Activated CD4-positive, alpha-beta T cell treated with anti-CD3 and anti-CD28 coated beads, Interleukin-2, amount 10 ng/mL, durations not matched to agents 7 days and 5 days (primary cell): ENCODE data around the gene ATG2A. TPM values are rescaled to one million over a fixed set of nuclear protein-coding genes. Genes with fewer than 3 reads are reported as not detected.

Experiments
- CTCF ChIA-PET: fragments of 350-600 bp; sonication (Branson Sonifier 250); formaldehyde crosslinking; loops from one replicate; lab custom pipeline; 2021; ENCODE audit warnings: antibody characterized with exemption; lab: Charles Lee
- POLR2A ChIA-PET: fragments of 350-600 bp; sonication (Branson Sonifier 250); formaldehyde crosslinking; loops from one replicate; lab custom pipeline; 2021; ENCODE audit warnings: antibody characterized with exemption; lab: Charles Lee
- DNase-seq: peaks from one replicate; pipeline ENCODE4 v3.0.0-alpha.2; 2020
- H3K27ac Mint-ChIP-seq: one replicate; pipeline ENCODE4 v1.8.0; 2021; ENCODE audit warnings: mild to moderate bottlenecking, moderate library complexity, mixed read lengths
- H3K27me3 Mint-ChIP-seq: one replicate; pipeline ENCODE4 v1.8.0; 2021; ENCODE audit warnings: mixed read lengths
- H3K36me3 Mint-ChIP-seq: one replicate; pipeline ENCODE4 v1.8.0; 2021; ENCODE audit warnings: low read depth, mixed read lengths
- H3K4me1 Mint-ChIP-seq: one replicate; pipeline ENCODE4 v1.8.0; 2021; ENCODE audit warnings: mixed read lengths
- H3K4me3 Mint-ChIP-seq: one replicate; pipeline ENCODE4 v1.8.0; 2021; ENCODE audit warnings: mild to moderate bottlenecking, moderate library complexity, mixed read lengths
- H3K9me3 Mint-ChIP-seq: one replicate; pipeline ENCODE4 v1.8.0; 2021; ENCODE audit warnings: mixed read lengths
- total RNA-seq, 2 experiments: library from RNA; stranded (reverse); gene quantifications; one replicate each; pipeline ENCODE4 v1.2.3, GENCODE V29; 2021

Gene ATG2A
- total RNA-seq, 2 experiments from 2014 or later = 23.0 to 25.7 TPM

DNA sequence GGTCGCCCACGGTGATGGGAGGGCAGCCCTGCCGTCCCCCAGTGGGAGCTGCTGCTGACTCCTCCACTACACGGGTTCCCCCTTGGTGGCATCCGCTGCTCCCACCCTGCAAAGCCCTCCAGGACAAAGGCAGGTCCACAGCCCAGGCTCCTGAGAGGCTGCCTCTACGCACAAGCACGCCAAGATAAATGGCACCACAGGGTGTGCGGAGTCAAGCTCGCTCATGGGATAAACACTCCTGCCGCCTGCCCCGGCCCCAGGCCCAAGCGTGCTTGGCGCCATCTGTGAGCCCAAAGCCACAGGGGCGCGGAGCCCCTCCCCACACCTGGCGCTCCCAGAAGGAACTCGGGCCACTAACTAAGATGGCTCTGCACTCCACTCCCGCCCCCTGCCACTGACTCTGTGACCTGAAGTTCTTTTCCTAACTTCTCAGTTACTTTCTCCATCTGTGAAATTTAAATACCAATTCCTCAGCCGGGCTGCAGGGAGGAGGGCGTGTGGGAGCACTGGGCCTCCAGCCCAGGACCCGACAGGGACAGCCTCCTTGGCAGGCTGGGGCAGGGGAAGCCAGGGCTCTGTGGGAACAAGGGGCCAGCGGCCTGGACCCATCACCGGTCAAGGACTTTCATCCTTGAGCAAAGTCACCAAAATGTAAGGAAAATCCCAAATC lies 53.5 kb downstream of the ATG2A start:
- H3K4me1 Mint-ChIP-seq = peaks cover 92% of the 10 kb centered on the region

DNA sequence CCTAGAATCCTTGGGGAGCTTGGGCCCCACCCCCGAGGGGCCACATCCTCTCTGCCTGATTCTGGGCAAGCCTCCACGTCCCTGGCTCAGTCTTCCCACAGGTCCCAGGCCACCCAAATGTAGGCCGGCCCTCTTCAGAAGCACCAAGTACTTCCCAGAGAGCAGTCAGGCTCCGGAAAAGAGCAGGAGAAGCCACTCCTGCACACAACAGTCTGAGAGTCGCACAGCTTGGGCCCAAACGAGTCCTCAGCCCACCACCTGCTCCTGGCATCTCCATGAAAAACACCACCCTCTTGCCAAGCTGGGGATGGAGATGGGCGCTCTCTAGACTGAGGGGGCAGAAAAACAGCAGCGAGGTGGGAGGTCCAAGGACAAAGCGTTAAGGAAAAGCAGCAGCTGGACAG lies 54.0 kb downstream of the ATG2A start:
- Mint-ChIP-seq H3K27me3 (no peaks in the 10 kb centered on the region), H3K36me3 (peaks cover 58% of the 10 kb centered on the region), H3K9me3 (no peaks in the 10 kb centered on the region), H3K4me3 (peak overlapping the region; percentile 62), H3K27ac (peak overlapping the region; percentile 98), H3K4me1 (peaks cover 92% of the 10 kb centered on the region)
- ChIA-PET CTCF (interaction anchor here (18.3 to 32.1 kb wide), 2 partner anchors 14 to 23 kb away, joined by 232 to 732 read pairs; partner anchors contain the start of genes CDC42BPG and EHD1), POLR2A (no interaction called here)
- no peak for DNase-seq

More for the DNA sequence above, 53.5 kb downstream of the ATG2A start:
- ChIA-PET CTCF (interaction anchor here (0.6 to 32.1 kb wide), 4 partner anchors 15 to 848 kb away, joined by 3 to 732 read pairs (median 118); partner anchors contain the start of genes CDC42BPG and EHD1), POLR2A (no interaction called here)
- no peak for DNase-seq
- H3K36me3 Mint-ChIP-seq = peaks cover 60% of the 10 kb centered on the region
- no peaks in the 10 kb centered on the region for H3K9me3 Mint-ChIP-seq
- H3K4me3 Mint-ChIP-seq = peak overlapping the region; percentile 30
- H3K27ac Mint-ChIP-seq = peak overlapping the region; percentile 98
- H3K27me3 Mint-ChIP-seq = no peaks in the 10 kb centered on the region

DNA sequence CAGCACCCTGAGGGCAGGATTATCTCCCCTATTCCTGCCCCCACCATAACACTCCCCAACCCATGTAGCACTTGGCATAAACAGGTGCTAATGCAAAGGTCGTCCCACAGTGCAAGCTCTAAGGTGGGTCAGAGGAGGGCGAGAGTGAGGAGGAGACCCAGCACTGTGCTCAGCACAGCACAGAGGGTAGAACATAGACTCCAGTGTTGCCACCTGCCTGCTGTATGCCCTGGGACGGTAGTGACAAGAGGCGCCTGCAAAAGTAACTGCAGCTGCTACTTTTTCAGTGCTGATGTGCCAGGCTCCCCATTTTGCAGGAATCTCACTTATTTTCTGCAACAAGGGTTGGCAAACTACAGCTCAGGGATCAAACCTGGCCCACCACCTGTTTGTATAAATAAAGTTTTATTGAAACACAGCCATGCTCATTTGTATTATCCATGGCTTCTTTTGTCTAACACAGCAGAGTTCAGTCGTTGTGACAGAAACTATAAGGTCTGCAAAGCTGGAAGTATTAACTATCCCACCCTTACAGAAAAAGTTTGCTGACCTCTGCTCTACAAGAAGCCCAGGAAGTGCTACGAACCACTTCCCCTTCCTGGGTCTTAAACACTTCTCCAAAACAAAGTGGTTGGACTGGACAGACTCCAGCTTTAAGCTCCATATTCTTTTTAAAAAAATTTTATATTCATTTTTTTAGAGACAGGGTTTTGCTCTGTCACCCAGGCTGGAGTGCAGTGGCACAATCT lies 55.6 kb downstream of the ATG2A start:
- Mint-ChIP-seq H3K27ac (peak overlapping the region; percentile 98), H3K36me3 (peaks cover 59% of the 10 kb centered on the region), H3K4me1 (peaks cover 94% of the 10 kb centered on the region), H3K9me3 (no peaks in the 10 kb centered on the region), H3K27me3 (no peaks in the 10 kb centered on the region), H3K4me3 (peak overlapping the region; percentile 74)
- no peak for DNase-seq
- POLR2A ChIA-PET = no interaction called here
- CTCF ChIA-PET = interaction anchor here (0.6 to 32.1 kb wide), 5 partner anchors 13 to 153 kb away, joined by 3 to 732 read pairs (median 6); partner anchors contain the start of genes ARL2, BATF2, CDC42BPG and EHD1

DNA sequence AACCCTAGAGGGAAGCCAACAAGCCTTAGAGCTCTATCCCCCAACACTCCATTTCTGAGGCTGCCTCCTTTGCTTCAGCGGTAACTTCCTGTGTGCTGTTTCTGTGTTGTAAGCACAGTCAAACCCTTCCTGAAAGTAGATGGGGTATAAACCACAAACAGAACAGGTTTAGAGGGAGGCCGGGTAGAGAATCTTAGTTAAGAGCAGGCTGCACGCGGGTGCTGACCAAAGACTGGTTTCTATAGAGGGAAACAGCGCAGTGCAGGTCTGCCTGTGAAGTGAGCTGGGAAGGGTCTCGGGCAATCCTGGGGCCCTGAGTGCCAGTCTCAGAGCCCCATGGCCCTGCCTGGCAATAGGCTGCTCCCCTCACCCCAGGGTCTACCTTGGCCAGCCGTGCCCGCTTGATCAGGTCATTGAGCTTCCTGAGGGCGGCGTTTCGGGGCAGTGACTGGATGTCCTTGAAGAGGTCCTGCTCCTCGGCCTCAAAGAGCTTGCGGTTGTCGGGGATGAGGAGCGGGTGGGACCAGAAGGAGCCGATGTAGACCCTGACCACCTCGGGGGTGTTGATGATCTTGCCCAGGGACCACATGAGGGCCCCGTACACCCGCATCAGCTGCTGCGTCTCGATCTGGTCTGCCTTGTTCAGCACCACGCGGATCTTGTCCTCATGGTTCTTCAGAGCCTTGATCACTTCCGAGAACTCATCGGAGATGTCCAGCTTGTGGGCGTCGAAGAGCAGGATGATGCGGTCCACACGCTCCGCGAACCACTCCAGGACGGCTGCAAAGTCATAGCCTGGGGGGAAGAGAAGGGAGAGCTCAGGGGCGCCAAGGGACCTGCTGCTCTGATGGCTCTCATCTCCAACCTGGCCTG lies 57.2 kb downstream of the ATG2A start:
- no peaks in the 10 kb centered on the region for H3K9me3 Mint-ChIP-seq
- peak; percentile 82 for DNase-seq
- H3K27me3 Mint-ChIP-seq = no peaks in the 10 kb centered on the region
- peaks cover 94% of the 10 kb centered on the region for H3K4me1 Mint-ChIP-seq
- CTCF ChIA-PET = interaction anchor here (0.6 to 32.1 kb wide), 6 partner anchors 10 to 96 kb away, joined by 3 to 732 read pairs (median 6); partner anchors contain the start of genes CDC42BPG and EHD1
- POLR2A ChIA-PET = interaction anchor here (0.6 to 1.4 kb wide), 6 partner anchors 13 to 56 kb away, joined by 3 to 5 read pairs (median 3); no protein-coding TSS in a partner anchor
- peak overlapping the region; percentile 98 for H3K27ac Mint-ChIP-seq
- H3K4me3 Mint-ChIP-seq = peak overlapping the region; percentile 74
- H3K36me3 Mint-ChIP-seq = peaks cover 62% of the 10 kb centered on the region

DNA sequence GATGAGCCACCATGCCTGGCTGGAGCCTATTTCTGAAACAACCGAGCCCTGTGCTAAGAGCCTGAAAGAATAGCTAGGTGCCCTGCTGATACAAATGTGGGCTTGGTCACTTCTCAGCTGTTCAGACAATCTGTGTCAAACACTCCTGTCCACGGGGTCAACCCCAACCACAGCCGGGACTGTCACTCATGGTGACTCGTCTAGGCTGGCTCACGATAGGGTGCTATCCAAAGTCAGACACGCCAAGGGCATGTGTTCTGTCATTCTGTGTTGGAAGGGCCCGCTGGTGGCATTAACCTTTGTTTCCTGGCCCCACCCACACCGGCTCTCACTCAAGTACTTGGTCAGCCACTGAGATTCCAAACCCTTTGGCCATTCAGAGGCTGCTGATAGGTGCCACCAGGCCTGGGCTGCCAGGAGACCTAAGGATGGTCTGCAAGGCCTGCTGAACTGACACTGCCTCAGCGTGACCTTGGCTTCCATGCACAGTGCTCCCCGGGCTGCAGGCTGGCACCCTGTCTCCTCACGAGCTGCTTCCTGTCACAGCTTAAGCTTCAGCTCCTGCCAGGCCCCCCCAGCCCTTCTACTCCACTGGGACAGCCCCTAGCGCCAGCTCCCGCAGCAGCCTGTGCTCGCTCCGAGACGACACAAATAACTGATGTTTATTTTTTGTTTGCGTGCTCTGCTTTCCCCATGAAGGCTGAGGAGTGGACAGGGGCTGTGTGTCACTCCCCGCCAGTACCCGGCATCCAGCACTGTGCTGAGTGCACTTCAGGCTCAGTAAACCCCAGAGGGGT lies 58.3 kb downstream of the ATG2A start:
- DNase-seq = peak; percentile 73
- ChIA-PET CTCF (interaction anchor here (0.6 to 32.1 kb wide), 7 partner anchors 10 to 241 kb away, joined by 3 to 732 read pairs (median 4); partner anchors contain the start of genes CDC42BPG and EHD1), POLR2A (interaction anchor here (1.0 to 1.4 kb wide), 2 partner anchors 14 to 22 kb away, joined by 3 to 5 read pairs; no protein-coding TSS in a partner anchor)
- Mint-ChIP-seq H3K27ac (peak overlapping the region; percentile 98), H3K4me1 (peaks cover 94% of the 10 kb centered on the region), H3K27me3 (no peaks in the 10 kb centered on the region), H3K36me3 (peaks cover 70% of the 10 kb centered on the region), H3K9me3 (no peaks in the 10 kb centered on the region), H3K4me3 (peak overlapping the region; percentile 74)

DNA sequence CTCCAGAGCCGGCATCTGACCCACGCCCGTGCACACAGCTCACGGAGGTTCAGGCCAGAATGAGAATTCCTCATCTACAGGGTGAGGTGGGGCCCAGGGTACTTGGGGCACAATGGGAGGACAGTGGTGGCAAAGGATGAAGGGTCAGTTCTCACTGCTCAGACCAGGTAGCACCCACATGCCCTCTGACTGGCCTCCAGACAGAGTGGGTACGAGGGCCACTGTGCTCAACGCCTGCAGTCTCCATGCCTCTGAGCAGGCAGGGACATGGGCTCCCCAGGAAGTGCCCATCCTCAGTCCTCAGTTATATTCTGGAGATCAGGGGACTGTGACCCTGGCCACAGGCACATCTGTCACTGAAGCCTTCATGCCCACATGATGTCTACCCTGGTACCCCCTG lies 59.5 kb downstream of the ATG2A start:
- Mint-ChIP-seq H3K27ac (peak overlapping the region; percentile 79), H3K4me3 (no peak overlapping the region), H3K36me3 (peaks cover 77% of the 10 kb centered on the region), H3K4me1 (peaks cover 94% of the 10 kb centered on the region), H3K27me3 (no peaks in the 10 kb centered on the region), H3K9me3 (no peaks in the 10 kb centered on the region)
- no peak for DNase-seq
- ChIA-PET POLR2A (no interaction called here), CTCF (interaction anchor here (0.7 to 32.1 kb wide), 3 partner anchors 9 to 29 kb away, joined by 4 to 732 read pairs (median 232); partner anchors contain the start of genes CDC42BPG and EHD1)

DNA sequence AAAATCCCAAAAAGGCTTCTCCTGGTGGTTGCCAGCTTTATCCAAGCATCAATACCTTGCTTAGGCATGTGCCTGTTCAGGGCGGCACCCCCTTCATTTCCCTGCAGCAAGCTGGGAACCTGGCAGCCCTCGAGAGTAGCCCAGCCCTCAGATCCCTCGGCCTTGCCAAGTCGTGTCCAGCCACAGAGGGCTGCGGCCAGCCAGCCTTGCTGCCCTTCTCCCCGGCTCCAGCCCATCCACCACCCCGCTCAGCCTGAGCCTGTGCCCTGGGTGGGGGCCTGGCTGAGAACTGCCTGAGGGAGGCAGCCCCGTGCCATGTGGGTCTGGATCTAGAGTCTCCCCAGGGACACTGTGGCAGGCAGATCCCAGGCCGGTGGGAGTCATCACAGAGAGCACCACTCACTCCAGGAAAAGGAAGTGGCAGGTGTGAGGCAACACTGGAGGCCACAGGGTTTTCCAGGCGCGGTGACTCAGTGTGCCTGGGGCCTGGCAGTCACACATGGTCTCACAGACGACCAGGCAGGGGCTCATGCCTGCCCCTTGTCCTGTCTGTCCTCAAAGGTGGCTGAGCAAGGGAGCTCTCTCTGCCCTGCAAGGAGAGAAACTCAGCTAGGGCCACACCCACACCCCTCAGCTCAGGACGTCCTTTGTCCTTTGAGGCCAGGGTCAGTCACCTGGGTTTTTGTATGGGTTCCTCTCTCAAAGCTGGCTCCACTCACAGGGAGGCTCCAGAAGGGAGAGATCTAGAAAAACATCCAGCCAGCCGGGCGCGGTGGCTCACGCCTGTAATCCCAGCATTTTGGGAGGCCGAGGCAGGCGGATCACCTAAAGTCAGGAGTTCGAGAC lies 60.4 kb downstream of the ATG2A start:
- peaks cover 95% of the 10 kb centered on the region for H3K4me1 Mint-ChIP-seq
- H3K27me3 Mint-ChIP-seq = no peaks in the 10 kb centered on the region
- ChIA-PET POLR2A (interaction anchor here (0.7 kb wide), 1 partner anchor 19 kb away, joined by 3 read pairs; no protein-coding TSS in a partner anchor), CTCF (interaction anchor here (18.3 to 32.1 kb wide), 2 partner anchors 8 to 30 kb away, joined by 232 to 732 read pairs; partner anchors contain the start of genes CDC42BPG and EHD1)
- peaks cover 78% of the 10 kb centered on the region for H3K36me3 Mint-ChIP-seq
- no peak overlapping the region for H3K4me3 Mint-ChIP-seq
- H3K27ac Mint-ChIP-seq = peak overlapping the region; percentile 66
- DNase-seq = no peak
- no peaks in the 10 kb centered on the region for H3K9me3 Mint-ChIP-seq

DNA sequence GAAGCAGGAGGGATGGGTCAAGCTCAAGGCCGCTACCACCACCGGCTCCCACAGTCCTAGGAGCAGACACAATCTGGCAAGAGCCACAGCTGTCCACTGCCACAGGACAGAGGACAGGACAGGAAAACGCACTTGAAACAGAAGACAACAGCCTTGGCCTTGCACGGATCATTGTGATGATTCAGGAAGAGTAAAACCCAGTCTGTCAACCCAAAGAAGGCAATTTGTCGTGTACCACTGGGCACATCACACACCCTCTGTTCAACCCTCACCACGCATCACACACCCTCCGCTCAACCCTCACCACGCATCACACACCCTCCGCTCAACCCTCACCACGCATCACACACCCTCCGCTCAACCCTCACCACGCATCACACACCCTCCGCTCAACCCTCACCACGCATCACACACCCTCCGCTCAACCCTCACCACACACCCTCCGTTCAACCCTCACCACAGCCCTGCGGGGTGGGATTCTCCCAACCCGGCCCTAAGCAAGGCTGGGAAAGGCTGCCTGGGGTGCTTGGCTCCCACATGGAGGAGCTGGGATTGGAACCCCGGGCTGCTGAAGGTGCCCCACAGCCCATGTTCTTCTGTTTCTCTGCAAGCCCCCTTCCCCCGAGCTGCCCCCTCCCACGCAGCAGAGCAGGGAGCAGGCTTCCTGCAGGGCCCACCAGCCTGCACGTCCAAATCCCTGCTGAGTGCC lies 61.3 kb downstream of the ATG2A start:
- no peak for DNase-seq
- Mint-ChIP-seq H3K27me3 (no peaks in the 10 kb centered on the region), H3K4me3 (no peak overlapping the region), H3K4me1 (peaks cover 95% of the 10 kb centered on the region), H3K9me3 (no peaks in the 10 kb centered on the region), H3K27ac (peak overlapping the region; percentile 72), H3K36me3 (peaks cover 72% of the 10 kb centered on the region)
- ChIA-PET CTCF (interaction anchor here (14.0 to 32.1 kb wide), 3 partner anchors 6 to 30 kb away, joined by 232 to 732 read pairs (median 232); partner anchors contain the start of genes CDC42BPG and EHD1), POLR2A (interaction anchor here (0.7 kb wide), 1 partner anchor 20 kb away, joined by 3 read pairs; no protein-coding TSS in a partner anchor)

DNA sequence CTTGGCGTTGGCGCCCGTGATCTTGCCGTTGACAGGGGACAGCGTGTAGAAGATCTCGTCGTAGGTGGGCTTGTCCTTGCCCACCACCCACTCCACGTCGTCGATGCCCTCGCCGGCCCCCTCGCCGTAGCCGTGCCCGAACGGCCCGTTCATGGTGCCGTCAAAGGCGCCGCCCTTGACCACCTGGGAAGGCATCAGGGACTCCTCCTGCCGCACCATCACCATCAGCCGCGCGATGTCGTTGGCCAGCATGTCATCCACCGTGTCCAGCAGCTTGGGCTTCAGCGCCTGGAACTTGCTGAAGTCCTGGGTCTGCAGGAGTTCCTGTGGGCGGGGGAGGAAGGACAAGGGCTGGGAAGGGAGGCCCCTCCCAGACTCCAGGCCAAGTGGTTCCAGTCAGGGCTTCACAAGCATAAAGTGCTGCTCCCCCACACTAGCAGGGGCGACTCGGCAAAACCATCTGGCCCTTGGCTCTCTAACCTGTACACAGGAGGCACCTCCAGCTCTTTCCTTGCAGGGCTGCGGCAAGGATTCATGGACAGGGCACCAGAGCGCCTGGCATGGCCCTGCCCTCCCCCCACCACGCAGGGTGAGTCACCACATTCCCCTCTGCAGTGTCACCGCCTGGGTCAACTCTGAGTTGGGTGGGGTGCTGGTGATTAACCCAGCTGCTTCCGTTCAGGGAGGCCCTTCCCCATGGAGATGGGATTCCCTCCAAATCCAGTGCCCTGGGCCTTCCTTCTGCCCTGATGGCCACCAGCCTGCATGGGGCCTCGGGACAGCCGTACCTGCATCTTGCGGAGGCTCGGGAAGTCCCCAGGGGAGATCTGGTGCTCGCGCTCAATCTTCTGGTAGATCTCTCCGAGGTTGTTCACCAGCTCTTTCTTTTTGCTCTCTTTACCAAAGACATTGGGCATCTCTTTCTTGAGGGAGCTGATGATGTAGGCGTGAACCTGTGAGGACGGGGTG lies 62.2 kb downstream of the ATG2A start:
- Mint-ChIP-seq H3K4me1 (peaks cover 91% of the 10 kb centered on the region), H3K27me3 (no peaks in the 10 kb centered on the region), H3K9me3 (no peaks in the 10 kb centered on the region), H3K27ac (peak overlapping the region; percentile 72), H3K4me3 (no peak overlapping the region), H3K36me3 (peaks cover 68% of the 10 kb centered on the region)
- no peak for DNase-seq
- CTCF ChIA-PET = interaction anchor here (14.0 to 32.1 kb wide), 3 partner anchors 6 to 31 kb away, joined by 232 to 732 read pairs (median 232); partner anchors contain the start of genes CDC42BPG and EHD1
- POLR2A ChIA-PET = no interaction called here
